SK-N-SH (cell line): Measurements from ENCODE around the gene INHBE.

Experiments used
- CHD2 ChIP-seq: fragments of 150-350 bp; IDR thresholded peaks from 2 replicates; pipeline ENCODE4 v1.6.1; 2018; ENCODE audit warnings: low read length; ENCODE audit not compliant: partially characterized antibody
- CTCF ChIP-seq: fragments of 200-600 bp; sonication (generic); IDR thresholded peaks from 2 replicates; pipeline ENCODE4 v1.6.1; 2017; ENCODE audit warnings: antibody characterized with exemption, mild to moderate bottlenecking, moderate library complexity
- EP300 ChIP-seq, 2 experiments: IDR thresholded peaks; 2 replicates each; pipeline versions ENCODE4 v1.4.0 to v1.6.1; 2012; ENCODE audit warnings: borderline replicate concordance in 1 of 2, low read depth in 1 of 2, low read length in 1 of 2
- EZH2phosphoT487 ChIP-seq: fragments of 200-600 bp; sonication (generic); IDR thresholded peaks from 2 replicates; pipeline ENCODE4 v1.6.1; 2017; ENCODE audit warnings: low read depth, mixed run types, mild to moderate bottlenecking, antibody characterized with exemption, moderate library complexity, borderline replicate concordance
- MXI1 ChIP-seq: IDR thresholded peaks from 2 replicates; pipeline ENCODE4 v1.6.1; 2012; ENCODE audit warnings: mild to moderate bottlenecking, low read depth, low read length, improper control_type of control experiment
- POLR2AphosphoS5 ChIP-seq: IDR thresholded peaks from 2 replicates; pipeline ENCODE4 v1.6.1; 2012; ENCODE audit warnings: low read depth, low read length
- RAD21 ChIP-seq: IDR thresholded peaks from 2 replicates; pipeline ENCODE4 v1.6.1; 2012; ENCODE audit warnings: mild to moderate bottlenecking, low read length
- RCOR1 ChIP-seq: fragments of 150-350 bp; IDR thresholded peaks from 2 replicates; pipeline ENCODE4 v1.6.1; 2017; ENCODE audit warnings: antibody characterized with exemption, low read length
- USF1 ChIP-seq: IDR thresholded peaks from 2 replicates; pipeline ENCODE4 v1.4.0; 2012; ENCODE audit warnings: low read depth, borderline replicate concordance
- ZBTB33 ChIP-seq: IDR thresholded peaks from 2 replicates; pipeline ENCODE4 v1.4.0; 2012; ENCODE audit warnings: low read depth, borderline replicate concordance

GRCh38 chr12:57500213-57500612, 45.1 kb downstream of the INHBE start:
- TF ChIP-seq CTCF (no peak), ZBTB33 (no peak), POLR2AphosphoS5 (no peak), RCOR1 (no peak), EZH2phosphoT487 (no peak), USF1 (no peak), CHD2 (no peak), RAD21 (no peak), MXI1 (no peak), EP300 (IDR thresholded peaks at IDR 0.05; ENCODE audit: borderline replicate concordance in 1 of 2, low read depth in 1 of 2, low read length in 1 of 2) (no peak)
